ENCODE data around the gene LRP5. TPM values are rescaled to one million over a fixed set of nuclear protein-coding genes. Genes with fewer than 3 reads are reported as not detected.

The LRP5 gene
- total RNA-seq, 1 donor from 2014 or later: 65.0 TPM

- H3K27ac Mint-ChIP-seq: no peak overlapping the region
Observed at GRCh38 chr11:68414496-68415221, 102.3 kb downstream of the LRP5 start.

GRCh38 chr11:68416070-68416578, 103.7 kb downstream of the LRP5 start:
- Mint-ChIP-seq H3K4me1 (ENCODE audit: unreplicated experiment) (peaks cover 14% of the 10 kb centered on the region), H3K27ac (no peak overlapping the region), H3K27me3 (no peaks in the 10 kb centered on the region), H3K4me3 (no peak overlapping the region), H3K36me3 (peaks cover 27% of the 10 kb centered on the region), H3K9me3 (no peaks in the 10 kb centered on the region)
- DNase-seq (ENCODE audit: extremely low spot score, unreplicated experiment): no peak
- no peak for TF ChIP-seq CTCF (conservative IDR thresholded peaks at IDR 0.05)

More at GRCh38 chr11:68414496-68415221, 102.3 kb downstream of the LRP5 start:
- TF ChIP-seq CTCF (conservative IDR thresholded peaks at IDR 0.05): no peak
- H3K27me3 Mint-ChIP-seq: no peaks in the 10 kb centered on the region
- no peak overlapping the region for H3K4me3 Mint-ChIP-seq
- peaks cover 14% of the 10 kb centered on the region for H3K4me1 Mint-ChIP-seq (ENCODE audit: unreplicated experiment)
- DNase-seq (ENCODE audit: extremely low spot score, unreplicated experiment): no peak
- peaks cover 18% of the 10 kb centered on the region for H3K36me3 Mint-ChIP-seq
- no peaks in the 10 kb centered on the region for H3K9me3 Mint-ChIP-seq

- no peak for DNase-seq (ENCODE audit: extremely low spot score, unreplicated experiment)
- Mint-ChIP-seq H3K4me3 (no peak overlapping the region), H3K36me3 (peaks cover 26% of the 10 kb centered on the region), H3K27me3 (no peaks in the 10 kb centered on the region), H3K4me1 (ENCODE audit: unreplicated experiment) (peaks cover 19% of the 10 kb centered on the region), H3K27ac (peak overlapping the region; percentile 36), H3K9me3 (no peaks in the 10 kb centered on the region)
- no peak for TF ChIP-seq CTCF (conservative IDR thresholded peaks at IDR 0.05)
Observed at GRCh38 chr11:68418648-68419047, 106.3 kb downstream of the LRP5 start.

- Mint-ChIP-seq H3K27me3 (no peaks in the 10 kb centered on the region), H3K27ac (no peak overlapping the region), H3K9me3 (no peaks in the 10 kb centered on the region), H3K4me3 (no peak overlapping the region), H3K4me1 (ENCODE audit: unreplicated experiment) (peaks cover 19% of the 10 kb centered on the region), H3K36me3 (peaks cover 30% of the 10 kb centered on the region)
- TF ChIP-seq CTCF (conservative IDR thresholded peaks at IDR 0.05): no peak
- no peak for DNase-seq (ENCODE audit: extremely low spot score, unreplicated experiment)
Observed at GRCh38 chr11:68420171-68420570, 107.8 kb downstream of the LRP5 start.

- H3K9me3 Mint-ChIP-seq: peaks cover 3% of the 10 kb centered on the region
- H3K4me1 Mint-ChIP-seq (ENCODE audit: unreplicated experiment): peaks cover 9% of the 10 kb centered on the region
- peaks cover 25% of the 10 kb centered on the region for H3K36me3 Mint-ChIP-seq
- H3K4me3 Mint-ChIP-seq: no peak overlapping the region
- H3K27me3 Mint-ChIP-seq: no peaks in the 10 kb centered on the region
- TF ChIP-seq CTCF (conservative IDR thresholded peaks at IDR 0.05): no peak
- H3K27ac Mint-ChIP-seq: no peak overlapping the region
- DNase-seq (ENCODE audit: extremely low spot score, unreplicated experiment): peak; percentile 69
Observed at GRCh38 chr11:68423481-68423880, 111.1 kb downstream of the LRP5 start.

Measured in type B pancreatic cell (in vitro differentiated cells).